Measurements from ENCODE around the gene FAM9B. TPM values are rescaled to one million over a fixed set of nuclear protein-coding genes. Genes with fewer than 3 reads are reported as not detected.

FAM9B gene
- total and polyA plus RNA-seq, 2 of the 4 experiments (the other 2 are of a cell fraction): not detected

DNA sequence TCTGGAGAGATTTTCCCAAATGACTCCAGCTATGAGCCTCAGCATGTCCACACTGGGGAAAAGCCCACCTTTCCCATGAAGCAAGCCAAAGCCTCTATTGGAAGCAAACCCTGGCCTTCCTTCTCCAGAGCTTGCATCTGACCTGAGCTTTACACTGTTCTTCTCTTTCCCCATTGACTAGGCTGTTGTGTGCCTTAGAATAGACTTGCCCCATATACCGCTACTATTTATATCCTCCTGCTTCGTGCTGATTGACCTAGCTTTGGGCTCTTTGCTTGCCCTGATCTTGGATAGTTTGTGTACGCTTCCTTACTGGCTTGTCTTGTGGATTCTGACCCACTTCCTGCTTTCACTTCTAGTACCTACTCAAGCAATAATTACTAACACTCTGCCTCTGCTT, 30.9 kb downstream of the FAM9B start:
- dilution Hi-C loops (cut with HindIII; ENCODE audit: low sequenced_read_pairs, unreplicated experiment): no loop called here
- H3K9me3 ChIP-seq (ENCODE audit: control insufficient read depth, insufficient read depth, low read length): no peaks in the 10 kb centered on the region
- in situ Hi-C loops (cut with MboI; ENCODE audit: low sequenced_read_pairs): no loop called here
- H4K20me1 ChIP-seq (ENCODE audit: insufficient read depth, low read length): no peaks in the 10 kb centered on the region
- no peak overlapping the region for H3K56ac ChIP-seq (ENCODE audit: extremely low read depth, insufficient read depth, low read length)
- CTCF ChIA-PET: no interaction called here
- H3K18ac ChIP-seq (ENCODE audit: low read depth, low read length): no peak overlapping the region
- ATAC-seq (ENCODE audit: low read depth): no peak
- POLR2A ChIA-PET (ENCODE audit: unreplicated experiment): no interaction called here
- H3K9me1 ChIP-seq (ENCODE audit: insufficient read depth, low read length): no peaks in the 10 kb centered on the region
- H3K14ac ChIP-seq (replicated peaks; ENCODE audit: low read depth, low read length): no peak overlapping the region
- H2AK5ac ChIP-seq (ENCODE audit: low read depth, low read length): no peak overlapping the region
- no peak overlapping the region for H4K5ac ChIP-seq (ENCODE audit: low read depth, low read length)
- no peak overlapping the region for H2BK20ac ChIP-seq (ENCODE audit: low read depth, low read length)
- H3K27me3 ChIP-seq (ENCODE audit: control insufficient read depth, insufficient read depth, low read length): no peaks in the 10 kb centered on the region
- H4K8ac ChIP-seq (ENCODE audit: low read depth in 2 of 2, low read length in 2 of 2): no peak overlapping the region
- TF ChIP-seq MAFK (IDR thresholded peaks at IDR 0.05; ENCODE audit: low read depth, low read length) (no peak), RAD21 (IDR thresholded peaks at IDR 0.05; ENCODE audit: low read length) (no peak), SMC3 (IDR thresholded peaks at IDR 0.05; ENCODE audit: low read depth, low read length) (no peak), BHLHE40 (IDR thresholded peaks at IDR 0.05; ENCODE audit: low read depth, low read length) (no peak), MAZ (IDR thresholded peaks at IDR 0.05; ENCODE audit: borderline replicate concordance, low read depth, low read length) (no peak), CHD1 (IDR thresholded peaks at IDR 0.05; ENCODE audit: low read depth, low read length) (no peak), RCOR1 (IDR thresholded peaks at IDR 0.05; ENCODE audit: insufficient replicate concordance, low read length) (no peak), MXI1 (IDR thresholded peaks at IDR 0.05; ENCODE audit: borderline replicate concordance, low read depth, low read length) (no peak)
- TF ChIP-seq, protein P1, sequence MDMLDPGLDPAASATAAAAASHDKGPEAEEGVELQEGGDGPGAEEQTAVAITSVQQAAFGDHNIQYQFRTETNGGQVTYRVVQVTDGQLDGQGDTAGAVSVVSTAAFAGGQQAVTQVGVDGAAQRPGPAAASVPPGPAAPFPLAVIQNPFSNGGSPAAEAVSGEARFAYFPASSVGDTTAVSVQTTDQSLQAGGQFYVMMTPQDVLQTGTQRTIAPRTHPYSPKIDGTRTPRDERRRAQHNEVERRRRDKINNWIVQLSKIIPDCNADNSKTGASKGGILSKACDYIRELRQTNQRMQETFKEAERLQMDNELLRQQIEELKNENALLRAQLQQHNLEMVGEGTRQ (IDR thresholded peaks at IDR 0.05; ENCODE audit: low read depth, low read length): no peak
- no peak overlapping the region for H2AFZ ChIP-seq (replicated peaks; ENCODE audit: low read length, poor library complexity)
- H3K36me3 ChIP-seq (ENCODE audit: control insufficient read depth, insufficient read depth, low read length): no peaks in the 10 kb centered on the region
- no peak overlapping the region for H4K91ac ChIP-seq (ENCODE audit: insufficient read depth, low read depth, low read length)
- H2BK5ac ChIP-seq (ENCODE audit: low read depth, low read length, poor library complexity, severe bottlenecking): no peak overlapping the region
- H3K4ac ChIP-seq (ENCODE audit: low read depth, low read length): no peak overlapping the region
- no peak overlapping the region for H3K23ac ChIP-seq (ENCODE audit: low read depth, low read length)
- H3K9ac ChIP-seq (ENCODE audit: low read depth, low read length): no peak overlapping the region
- H3K79me1 ChIP-seq (ENCODE audit: low read depth in 1 of 2, low read length in 2 of 2): no peaks in the 10 kb centered on the region
- WGBS, 2 experiments (ENCODE audit: extremely low coverage in 2 of 2, insufficient read length in 1 of 2): no CpG with 5 or more reads among the region's 3 CpGs
- no peak for DNase-seq
- intact Hi-C loops (cut with micrococcal nuclease): no loop called here
- no peak overlapping the region for H3K27ac ChIP-seq (ENCODE audit: insufficient read depth, low read length)
- no peak overlapping the region for H2AK9ac ChIP-seq (replicated peaks; ENCODE audit: low read depth, low read length, poor library complexity)
- H3K4me1 ChIP-seq (ENCODE audit: control insufficient read depth, insufficient read depth, low read length): no peaks in the 10 kb centered on the region
- BruUV-seq (replicated peaks): no TSS peak
- H3K4me3 ChIP-seq (ENCODE audit: insufficient read depth, low read depth, low read length): no peak overlapping the region
- no peak overlapping the region for H3K4me2 ChIP-seq (ENCODE audit: low read depth, low read length)
- no peak overlapping the region for H2BK15ac ChIP-seq (ENCODE audit: low read depth, low read length)
- no peak overlapping the region for H2BK120ac ChIP-seq (ENCODE audit: low read depth, low read length)
